Occipital lobe (tissue), 2 donors: Measurements from ENCODE around the gene IFT81. TPM values are rescaled to one million over a fixed set of nuclear protein-coding genes. Genes with fewer than 3 reads are reported as not detected.
"Not testable (repeated sequence)": the region's sequence is repeated elsewhere in the genome, so short reads cannot be mapped to it uniquely, and the experiment has no call there.

Source experiments
- DNase-seq: peaks from one replicate; lab custom pipeline; 2025; lab: John Stamatoyannopoulos, UW
- total RNA-seq: library from RNA; depleted of rRNA; stranded (reverse); fragments of >200 nt; gene quantifications from one replicate; pipeline ENCODE4 v1.2.3, GENCODE V29; 2014

The IFT81 gene
- total RNA-seq, 1 donor from 2014 or later, result 90.6 TPM

DNA sequence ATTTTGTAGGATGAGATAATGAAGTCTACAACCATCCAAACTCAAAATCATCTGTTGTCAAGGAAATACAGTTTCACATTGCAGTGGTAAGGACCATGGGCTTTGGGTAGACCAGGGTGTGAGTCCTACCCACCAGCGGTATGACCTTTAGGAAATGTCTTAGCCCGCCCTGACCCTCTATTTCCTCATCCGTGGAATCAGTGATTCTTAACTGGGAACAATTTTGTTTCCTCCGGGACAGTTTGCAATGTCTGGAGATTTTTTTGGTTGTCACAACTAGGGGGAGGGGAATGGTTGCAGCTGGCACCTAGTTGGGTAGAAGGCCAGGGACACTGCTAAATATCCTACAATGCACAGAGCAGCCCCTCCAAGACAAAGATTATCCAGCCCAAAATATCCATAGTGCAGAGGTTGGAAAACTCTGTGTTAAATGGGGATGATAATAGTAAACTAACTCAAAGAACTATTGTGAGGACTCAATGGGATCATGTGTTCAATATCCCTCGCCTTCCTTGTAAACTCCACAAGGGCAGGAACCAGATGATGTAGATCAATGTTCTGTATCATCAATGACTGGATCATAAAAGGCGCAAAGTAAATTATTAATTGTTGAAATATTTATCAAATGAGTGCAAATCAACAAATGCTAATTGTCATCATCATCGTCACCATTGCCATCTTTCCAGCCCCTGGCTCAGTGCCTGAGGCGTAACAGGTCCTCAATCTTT lies 15.7 kb upstream of the IFT81 start:
- DNase-seq, result no peak

DNA sequence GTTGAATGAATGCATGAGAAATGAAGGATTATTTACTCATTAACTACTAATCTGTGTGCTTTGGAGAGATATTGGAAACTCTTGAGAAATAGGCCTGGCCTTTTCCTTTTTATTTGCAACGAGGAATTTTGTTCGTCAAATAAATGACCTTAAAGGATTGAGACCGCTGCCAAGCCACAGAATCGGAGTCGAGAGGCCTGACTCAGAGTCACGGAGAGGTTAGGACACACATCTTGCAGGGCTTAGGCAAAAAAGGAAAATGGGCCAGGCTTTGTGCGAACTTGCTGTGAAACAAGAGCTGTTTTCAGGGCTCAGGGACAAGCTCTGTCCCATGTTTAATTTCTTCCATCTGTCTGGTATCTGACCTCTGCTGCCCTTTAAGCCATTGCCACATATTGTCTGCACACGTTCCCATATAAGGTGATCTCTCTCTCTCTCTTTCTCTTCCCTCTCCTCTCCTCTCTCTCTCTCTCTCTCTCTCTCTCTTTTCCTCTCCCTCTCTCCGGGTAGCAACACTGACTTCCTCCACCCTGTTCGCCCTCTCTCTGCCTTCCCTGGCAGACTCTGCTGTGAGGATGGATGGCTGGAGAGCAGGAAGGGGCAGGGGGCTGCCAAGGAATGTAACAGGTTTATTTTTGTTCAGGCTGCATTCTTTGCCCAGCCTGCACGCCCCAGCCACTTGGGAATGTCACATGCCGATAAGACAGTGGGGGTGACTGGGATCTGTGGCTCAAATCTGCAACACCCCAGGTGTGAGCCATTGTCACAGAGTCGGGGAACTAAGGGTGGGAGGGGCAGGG lies 14.9 kb upstream of the IFT81 start:
- no peak for DNase-seq

DNA sequence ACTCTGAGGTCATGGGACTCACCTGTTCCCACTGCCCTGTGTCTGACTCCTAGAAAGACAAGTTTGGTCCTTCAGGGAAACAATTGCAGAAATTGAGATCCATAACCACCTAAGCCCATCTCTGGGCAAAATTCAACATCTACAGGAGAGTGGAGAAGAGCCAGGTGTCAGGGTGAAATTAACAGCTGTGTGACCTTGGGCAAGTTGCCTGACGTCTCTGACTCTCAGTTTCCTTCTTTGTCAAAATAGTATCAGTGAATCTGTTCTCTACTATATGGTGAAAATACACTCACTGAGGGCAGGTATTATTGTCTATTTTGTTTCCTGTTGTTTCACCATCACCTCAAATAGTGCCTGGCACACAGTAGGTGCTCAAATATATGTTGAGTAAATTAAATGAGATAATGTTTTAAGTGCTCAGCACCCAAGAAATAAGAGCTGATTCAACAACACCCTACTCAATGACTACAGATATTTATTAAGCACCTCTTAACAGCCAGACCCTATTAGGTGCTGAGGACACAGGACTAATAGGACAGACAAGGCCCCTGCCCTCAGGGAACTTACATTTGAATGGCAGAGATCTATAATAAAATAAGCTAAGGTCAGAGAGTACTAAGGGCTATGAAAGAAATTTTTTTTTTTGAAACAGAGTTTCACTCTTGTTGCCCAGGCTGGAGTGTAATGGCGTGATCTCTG lies 14.2 kb upstream of the IFT81 start:
- no peak for DNase-seq

DNA sequence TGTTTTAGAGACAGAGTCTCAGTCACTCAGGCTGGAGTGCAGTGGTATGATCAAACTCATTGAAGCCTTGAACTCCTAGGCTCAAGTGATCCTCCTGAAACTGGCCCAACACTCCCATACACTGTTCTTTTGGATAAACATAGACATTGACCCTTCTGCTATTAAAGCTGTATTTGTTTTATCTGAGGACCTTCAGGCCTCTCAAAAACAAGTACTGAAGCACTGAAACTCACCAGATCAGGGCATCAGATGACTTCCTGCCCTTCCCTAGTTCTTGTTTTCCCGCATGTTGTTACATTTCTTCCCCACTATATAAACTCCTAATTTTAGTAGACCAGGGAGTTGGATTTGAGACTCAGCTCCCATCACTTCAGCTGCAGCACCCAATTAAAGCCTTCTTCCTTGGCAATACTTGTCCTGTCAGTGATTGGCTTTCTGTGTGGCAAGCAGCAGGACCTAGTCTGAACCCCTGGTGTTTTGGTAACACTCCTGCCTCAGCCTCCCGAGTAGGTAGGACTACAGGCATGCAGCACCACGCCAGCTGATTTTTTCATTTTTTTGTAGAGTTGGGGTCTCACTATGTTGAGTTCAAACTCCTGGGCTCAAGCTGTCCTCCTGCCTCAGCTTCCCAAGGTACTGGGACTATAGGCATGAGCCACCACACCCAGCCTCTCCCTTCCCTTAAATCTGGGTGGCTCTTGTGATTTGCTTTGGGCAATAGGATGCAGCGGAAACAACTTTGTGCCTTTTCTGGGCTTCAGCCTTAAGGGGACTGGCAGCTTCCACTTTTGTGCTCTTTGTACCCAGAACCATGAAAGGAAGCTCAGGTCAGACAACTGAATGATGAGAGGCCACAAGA lies 12.5 kb upstream of the IFT81 start:
- no peak for DNase-seq

DNA sequence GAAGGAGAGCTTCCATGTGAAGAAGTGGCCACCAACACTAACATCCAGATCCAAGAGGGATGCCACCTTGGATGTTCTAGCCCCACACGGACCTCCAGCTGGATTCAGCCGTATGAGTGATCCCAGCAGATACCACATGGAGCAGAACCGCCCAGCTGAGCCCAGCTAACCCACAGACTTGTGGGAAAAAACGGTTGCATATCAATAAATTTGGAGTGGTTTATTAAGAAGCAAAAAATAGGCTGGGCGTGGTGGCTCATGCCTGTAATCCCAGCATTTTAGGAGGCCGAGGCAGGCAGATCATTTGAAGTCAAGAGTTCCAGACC lies 11.9 kb upstream of the IFT81 start:
- no peak for DNase-seq

- DNase-seq, result no peak
These were observed 9.6 kb upstream of the IFT81 start for GRCh38 chr12:110114528-110114937.

DNA sequence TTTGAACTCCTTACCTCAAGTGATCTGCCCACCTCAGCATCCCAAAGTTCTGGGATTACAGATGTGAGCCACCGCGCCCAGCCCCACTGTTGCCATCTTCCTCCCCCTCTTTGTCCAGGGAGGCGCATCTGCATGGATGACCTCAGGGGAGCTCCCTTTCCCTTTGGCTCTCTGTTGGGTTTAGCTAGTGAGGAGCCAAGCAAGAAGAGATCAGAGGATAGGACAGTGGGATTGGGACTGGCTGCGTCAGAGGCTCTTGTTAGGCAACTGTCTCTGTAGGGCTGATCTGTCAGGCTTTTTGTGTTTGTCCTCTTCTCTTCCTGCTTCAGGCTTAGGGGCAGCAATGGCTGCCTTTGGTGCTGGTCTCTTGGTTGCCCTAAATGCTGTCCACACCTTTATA lies 8.5 kb upstream of the IFT81 start:
- no peak for DNase-seq

- no peak for DNase-seq
These were observed 7.5 kb upstream of the IFT81 start for GRCh38 chr12:110116623-110117022.

DNA sequence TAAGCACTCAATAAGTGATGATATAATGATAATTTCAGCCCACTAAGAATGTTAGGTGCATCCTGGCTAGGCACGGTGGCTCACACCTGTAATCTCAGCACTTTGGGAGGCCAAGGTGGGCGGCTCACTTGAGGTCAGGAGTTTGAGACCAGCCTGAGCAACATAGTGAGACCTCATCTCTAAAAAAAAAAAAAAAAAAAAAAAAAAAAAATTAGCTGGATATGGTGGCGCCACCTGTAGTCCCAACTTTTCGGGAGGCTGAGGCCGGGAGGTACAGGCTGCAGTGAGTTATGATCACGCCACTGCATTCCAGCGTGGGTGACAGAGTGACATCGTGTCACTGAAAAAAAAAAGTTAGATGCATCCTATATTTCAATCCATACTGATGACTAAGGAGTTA lies 6.9 kb upstream of the IFT81 start:
- not testable (repeated sequence) for DNase-seq

- no peak for DNase-seq
These were observed 6.0 kb upstream of the IFT81 start for GRCh38 chr12:110117956-110118685.

- DNase-seq, result no peak
These were observed 1.2 kb upstream of the IFT81 start for GRCh38 chr12:110122929-110123328.

GRCh38 chr12:110123919-110124268 lies 263 bp upstream of the IFT81 start:
- DNase-seq, result no peak

- DNase-seq, result no peak
These were observed 2.4 kb downstream of the IFT81 start for GRCh38 chr12:110126557-110126956.

DNA sequence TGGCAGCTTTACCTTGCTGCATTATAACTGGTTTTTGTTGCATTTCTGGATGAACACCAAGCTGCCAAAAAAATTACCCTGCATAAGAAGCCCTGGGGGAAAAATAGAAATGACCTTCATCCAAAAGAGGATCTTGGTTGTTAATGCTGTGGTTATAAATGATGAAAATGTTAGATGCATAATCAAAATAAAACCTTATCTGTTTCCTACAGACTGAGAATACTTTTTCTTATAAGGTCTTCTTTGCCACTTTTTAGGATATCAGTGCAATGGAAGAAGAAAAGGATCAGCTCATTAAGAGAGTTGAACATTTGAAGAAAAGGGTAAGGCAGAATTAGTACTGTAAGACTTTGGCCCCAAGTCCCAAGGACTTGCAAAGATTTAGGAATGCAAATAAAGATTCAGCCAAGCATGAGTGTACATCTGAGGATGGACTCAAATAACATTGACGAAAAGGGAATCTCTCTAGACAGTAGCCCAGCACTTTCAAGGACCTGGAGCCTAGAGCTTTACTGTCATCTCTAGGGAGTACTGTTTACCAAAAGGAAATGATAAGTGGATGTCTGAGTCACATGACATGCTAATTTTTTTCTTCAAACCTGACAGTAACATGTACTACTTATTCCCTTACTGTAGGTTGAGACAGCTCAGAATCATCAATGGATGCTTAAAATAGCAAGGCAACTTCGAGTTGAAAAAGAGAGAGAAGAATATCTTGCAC lies 10.7 kb downstream of the IFT81 start:
- no peak for DNase-seq

DNA sequence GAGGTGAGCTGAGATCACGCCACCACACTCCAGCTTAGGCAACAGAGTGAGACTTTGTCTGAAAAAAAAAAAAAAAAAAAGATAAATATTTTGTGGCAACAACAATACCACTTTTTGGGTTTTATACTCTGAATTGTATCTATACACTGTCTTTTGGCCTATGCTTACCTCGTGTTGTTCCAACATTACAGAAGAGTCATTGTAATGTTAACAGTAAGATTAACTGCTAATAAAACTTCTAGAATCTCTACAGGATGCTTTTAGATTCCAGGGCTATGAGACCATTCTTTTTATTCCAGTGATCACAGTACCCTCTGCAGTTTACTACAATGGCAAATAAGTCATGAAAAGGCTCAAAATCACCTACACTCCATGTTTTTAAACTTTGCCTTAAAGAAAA lies 11.6 kb downstream of the IFT81 start:
- DNase-seq, result no peak

GRCh38 chr12:110137786-110138185 lies 13.6 kb downstream of the IFT81 start:
- DNase-seq, result no peak

- no peak for DNase-seq
These were observed 17.2 kb downstream of the IFT81 start for GRCh38 chr12:110141389-110141788.

- DNase-seq, result no peak
These were observed 22.8 kb downstream of the IFT81 start for GRCh38 chr12:110146986-110147385.

- DNase-seq, result no peak
These were observed 25.0 kb downstream of the IFT81 start for GRCh38 chr12:110149086-110149660.

DNA sequence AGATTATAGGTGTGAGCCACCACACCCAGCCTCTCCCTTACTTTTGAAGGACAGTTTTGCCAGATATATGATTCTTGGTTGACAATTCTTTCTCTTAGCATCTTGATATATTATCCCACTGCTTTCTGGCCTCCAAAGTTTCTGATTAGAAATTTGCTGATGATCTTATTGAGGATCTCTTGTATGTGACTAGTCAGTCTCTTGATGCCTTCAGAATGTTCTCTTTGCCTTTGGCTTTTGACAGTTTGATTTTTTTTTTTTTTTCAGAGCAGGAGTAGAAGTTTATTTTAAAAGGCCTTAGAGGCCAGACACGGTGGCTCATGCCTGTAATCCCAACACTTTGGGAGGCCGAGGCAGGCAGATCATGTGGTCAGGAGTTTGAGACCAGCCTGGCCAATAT lies 32.6 kb downstream of the IFT81 start:
- DNase-seq, result no peak
